GM12891 (cell line): ENCODE data around the gene IGF2R.

Experiments used
- DNase-seq: peaks from one replicate; pipeline ENCODE4 v3.0.0; 2011; ENCODE audit warnings: low spot score; ENCODE audit not compliant: insufficient read length
- FAIRE-seq: peaks from 2 replicates; lab custom pipeline; 2011; peaks lifted over from hg19 to GRCh38; lab: Jason Lieb, UNC
- PAX5 ChIP-seq: IDR thresholded peaks from 2 replicates; pipeline ENCODE4 v1.6.1; 2011; ENCODE audit warnings: low read length, moderate library complexity, mild to moderate bottlenecking; ENCODE audit not compliant: insufficient read depth, severe bottlenecking
- POLR2A ChIP-seq: IDR thresholded peaks from 2 replicates; pipeline ENCODE4 v1.6.1; 2011; ENCODE audit warnings: low read depth, low read length, control low read depth
- POLR2AphosphoS5 ChIP-seq: IDR thresholded peaks from 2 replicates; pipeline ENCODE4 v1.6.1; 2011; ENCODE audit warnings: low read depth, low read length, control low read depth
- POU2F2 ChIP-seq: IDR thresholded peaks from 2 replicates; pipeline ENCODE4 v1.6.1; 2011; ENCODE audit warnings: low read depth, mild to moderate bottlenecking, control low read depth, low read length, moderate library complexity
- SPI1 ChIP-seq: IDR thresholded peaks from 2 replicates; pipeline ENCODE4 v1.6.1; 2011; ENCODE audit warnings: low read depth, low read length, control low read depth
- TAF1 ChIP-seq: IDR thresholded peaks from 2 replicates; pipeline ENCODE4 v1.6.1; 2011; ENCODE audit warnings: low read depth, low read length, control low read depth

IGF2R gene

DNA sequence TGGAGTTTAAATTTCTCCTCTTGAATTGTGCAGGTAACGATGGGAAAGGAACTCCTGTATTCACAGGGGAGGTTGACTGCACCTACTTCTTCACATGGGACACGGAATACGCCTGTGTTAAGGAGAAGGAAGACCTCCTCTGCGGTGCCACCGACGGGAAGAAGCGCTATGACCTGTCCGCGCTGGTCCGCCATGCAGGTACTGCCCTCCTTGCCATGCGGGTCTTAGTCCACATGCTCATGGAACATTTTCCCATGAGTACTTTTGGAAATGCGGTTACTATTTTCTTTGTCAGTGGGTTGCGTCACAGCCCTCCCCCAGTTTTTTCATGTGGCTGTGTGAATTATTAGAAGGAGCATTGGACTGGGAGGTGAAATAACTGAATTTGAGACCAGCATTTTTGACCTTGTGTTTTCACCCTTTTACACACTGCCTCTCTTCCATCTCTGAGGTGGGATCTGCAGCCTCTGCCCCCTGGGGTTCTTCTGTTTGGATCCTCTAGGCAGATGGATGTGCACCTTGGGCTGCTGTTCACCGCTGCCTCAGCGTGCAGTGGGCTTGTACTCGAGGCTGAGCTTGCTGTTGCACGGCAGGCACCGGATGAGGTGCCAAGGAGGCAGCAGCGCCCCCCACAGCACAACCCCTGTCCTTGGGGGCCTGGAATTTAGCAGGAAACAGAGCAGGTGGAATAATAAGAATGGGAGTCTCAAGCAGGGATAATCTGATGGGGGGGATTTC, 71.8 kb downstream of the IGF2R start:
- DNase-seq, result no peak
- TF ChIP-seq POU2F2 (no peak), TAF1 (no peak), PAX5 (no peak), POLR2A (no peak), POLR2AphosphoS5 (no peak), SPI1 (no peak)
- no peak for FAIRE-seq

GRCh38 chr6:160041608-160042007, 72.7 kb downstream of the IGF2R start:
- TF ChIP-seq SPI1, result no peak
- no peak for TF ChIP-seq TAF1
- no peak for TF ChIP-seq POU2F2
- TF ChIP-seq POLR2A, result no peak
- no peak for TF ChIP-seq PAX5
- no peak for DNase-seq
- no peak for FAIRE-seq

- no peak for DNase-seq
- FAIRE-seq, result no peak
- TF ChIP-seq POU2F2, result no peak
- no peak for TF ChIP-seq POLR2AphosphoS5
- no peak for TF ChIP-seq TAF1
- no peak for TF ChIP-seq SPI1
- no peak for TF ChIP-seq PAX5
- no peak for TF ChIP-seq POLR2A
These were observed 73.3 kb downstream of the IGF2R start for GRCh38 chr6:160042014-160042773.

DNA sequence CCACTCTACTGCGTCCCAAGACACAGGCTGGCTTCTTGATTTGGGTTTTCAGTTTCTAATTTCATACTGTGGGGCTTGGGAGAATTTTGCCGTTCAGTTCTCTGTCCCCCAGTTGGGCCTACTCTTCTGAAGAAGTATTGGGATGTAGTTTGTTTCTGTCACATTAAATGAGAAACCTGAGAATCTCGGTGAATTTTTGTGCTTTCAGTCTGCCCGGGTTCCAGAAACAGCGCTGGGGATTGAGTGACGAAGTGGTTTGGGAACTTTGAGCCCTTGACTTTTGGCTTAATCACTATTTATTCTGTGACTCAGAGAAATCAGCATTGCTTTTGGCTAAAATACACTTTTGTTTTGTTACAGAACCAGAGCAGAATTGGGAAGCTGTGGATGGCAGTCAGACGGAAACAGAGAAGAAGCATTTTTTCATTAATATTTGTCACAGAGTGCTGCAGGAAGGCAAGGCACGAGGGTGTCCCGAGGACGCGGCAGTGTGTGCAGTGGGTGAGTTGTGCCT, 74.0 kb downstream of the IGF2R start:
- no peak for DNase-seq
- TF ChIP-seq POLR2AphosphoS5 (no peak), POLR2A (no peak), SPI1 (no peak), TAF1 (no peak), PAX5 (no peak), POU2F2 (no peak)
- no peak for FAIRE-seq

- TF ChIP-seq SPI1, result no peak
- no peak for TF ChIP-seq TAF1
- TF ChIP-seq POU2F2, result no peak
- TF ChIP-seq POLR2A, result no peak
- no peak for TF ChIP-seq POLR2AphosphoS5
- TF ChIP-seq PAX5, result no peak
- DNase-seq (no peak), FAIRE-seq (no peak)
These were observed 74.9 kb downstream of the IGF2R start for GRCh38 chr6:160043784-160044183.

DNA sequence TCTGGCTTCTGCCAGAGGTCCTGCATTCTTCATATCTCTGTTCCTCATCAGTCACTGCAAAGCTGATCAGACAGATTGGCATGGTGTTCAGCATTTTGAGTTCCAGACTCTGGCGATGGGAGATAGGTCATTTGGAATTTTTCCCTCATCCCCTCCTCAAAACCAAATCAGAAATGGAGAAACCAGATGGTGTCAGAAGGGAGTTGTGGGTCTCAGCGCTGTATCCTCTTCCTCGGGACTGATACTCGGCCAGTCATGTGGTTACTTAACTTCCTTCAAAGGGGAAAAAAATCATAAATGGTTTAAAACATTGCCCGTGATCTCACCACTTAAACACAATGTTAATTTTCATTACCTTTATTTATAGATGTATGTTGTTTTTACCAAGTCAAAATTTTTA, 75.8 kb downstream of the IGF2R start:
- TF ChIP-seq POLR2A, result no peak
- no peak for TF ChIP-seq POLR2AphosphoS5
- no peak for TF ChIP-seq PAX5
- TF ChIP-seq TAF1, result no peak
- no peak for TF ChIP-seq POU2F2
- no peak for TF ChIP-seq SPI1
- DNase-seq, result no peak
- no peak for FAIRE-seq

- TF ChIP-seq TAF1, result no peak
- TF ChIP-seq SPI1, result no peak
- no peak for TF ChIP-seq PAX5
- no peak for TF ChIP-seq POLR2AphosphoS5
- no peak for TF ChIP-seq POU2F2
- TF ChIP-seq POLR2A, result no peak
- no peak for FAIRE-seq
- no peak for DNase-seq
These were observed 79.6 kb downstream of the IGF2R start for GRCh38 chr6:160048471-160048870.

DNA sequence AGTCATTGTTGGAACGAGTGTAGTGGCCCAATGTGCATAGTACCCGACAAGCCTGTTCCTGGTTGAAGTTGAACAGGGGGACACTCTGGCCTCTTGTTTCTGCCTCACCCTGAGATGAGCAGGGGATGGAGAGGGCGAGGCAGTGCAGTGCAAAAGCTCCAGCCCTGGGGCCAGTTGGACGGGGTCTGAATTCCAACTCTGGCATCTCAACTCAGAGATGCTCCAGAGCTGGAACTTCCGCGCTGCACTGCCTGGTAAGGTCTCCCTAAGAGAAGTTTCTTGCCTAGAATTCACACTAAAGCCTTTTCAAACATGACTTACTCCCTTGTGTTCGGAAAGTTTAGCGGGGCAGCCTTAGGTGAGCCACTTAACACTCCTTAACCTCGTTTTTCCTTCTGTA, 80.5 kb downstream of the IGF2R start:
- TF ChIP-seq PAX5 (no peak), POLR2AphosphoS5 (no peak), POLR2A (no peak), POU2F2 (no peak), SPI1 (no peak), TAF1 (no peak)
- DNase-seq, result no peak
- FAIRE-seq, result no peak

DNA sequence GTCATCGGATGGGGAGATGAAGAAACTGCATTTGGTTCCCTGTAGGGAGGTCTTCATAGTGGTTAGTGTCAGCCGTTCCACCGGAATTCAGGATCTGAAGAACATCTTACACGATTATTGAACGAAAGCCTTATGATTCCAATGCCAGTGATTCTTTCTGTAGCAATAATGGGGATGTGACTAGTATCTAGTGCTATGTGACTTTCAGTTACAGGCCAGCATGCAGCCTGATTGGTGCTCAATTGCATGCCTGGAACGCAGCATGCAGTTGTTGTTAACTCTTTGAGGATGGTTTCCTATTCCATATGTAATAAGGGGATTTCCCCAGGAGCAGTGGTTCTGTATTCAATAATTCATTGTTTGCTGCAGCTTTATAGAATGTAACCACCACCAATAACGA, 81.1 kb downstream of the IGF2R start:
- TF ChIP-seq PAX5 (no peak), POLR2A (no peak), SPI1 (no peak), TAF1 (no peak), POLR2AphosphoS5 (no peak), POU2F2 (no peak)
- FAIRE-seq (no peak), DNase-seq (no peak)

DNA sequence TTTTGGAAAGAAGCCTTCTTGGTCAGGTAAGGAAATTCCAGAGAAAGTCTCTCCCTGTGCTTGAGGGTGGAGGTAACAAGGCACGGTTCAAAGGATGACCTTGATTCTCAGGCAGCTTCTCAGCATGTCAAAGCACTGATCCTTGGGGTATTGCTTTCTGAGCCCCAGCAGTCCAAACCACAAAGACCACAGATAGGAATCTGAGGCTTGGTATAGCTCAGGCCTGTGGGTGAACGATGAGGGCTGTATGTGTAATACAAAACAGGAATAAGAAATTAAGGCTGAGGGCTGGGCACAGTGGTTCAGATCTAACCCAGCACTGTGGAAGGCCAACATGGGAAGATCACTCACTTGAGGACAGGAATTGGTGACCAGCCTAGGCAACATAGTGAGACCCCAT, 82.5 kb downstream of the IGF2R start:
- TF ChIP-seq PAX5 (no peak), POLR2AphosphoS5 (no peak), SPI1 (no peak), TAF1 (no peak)

More for the DNA sequence above, 82.5 kb downstream of the IGF2R start:
- DNase-seq (no peak), FAIRE-seq (no peak)
